Stimulated activated CD8-positive, alpha-beta memory T cell treated with anti-CD3 and anti-CD28 coated beads, Interleukin-4, amount 100 ng/mL, for 1 hour (primary cell): Measurements from ENCODE around the gene FAU.
A peak's percentile ranks its signal among the peaks of the same experiment; 100 is the strongest.
"Not testable (repeated sequence)": the region's sequence is repeated elsewhere in the genome, so short reads cannot be mapped to it uniquely, and the experiment has no call there.

ENCODE experiments used
- DNase-seq, 2 donors: peaks; one replicate each; pipeline ENCODE4 v3.0.0-alpha.2; 2020; ENCODE audit warnings: low read depth in 2 of 2, low spot score in 1 of 2

Gene FAU

DNA sequence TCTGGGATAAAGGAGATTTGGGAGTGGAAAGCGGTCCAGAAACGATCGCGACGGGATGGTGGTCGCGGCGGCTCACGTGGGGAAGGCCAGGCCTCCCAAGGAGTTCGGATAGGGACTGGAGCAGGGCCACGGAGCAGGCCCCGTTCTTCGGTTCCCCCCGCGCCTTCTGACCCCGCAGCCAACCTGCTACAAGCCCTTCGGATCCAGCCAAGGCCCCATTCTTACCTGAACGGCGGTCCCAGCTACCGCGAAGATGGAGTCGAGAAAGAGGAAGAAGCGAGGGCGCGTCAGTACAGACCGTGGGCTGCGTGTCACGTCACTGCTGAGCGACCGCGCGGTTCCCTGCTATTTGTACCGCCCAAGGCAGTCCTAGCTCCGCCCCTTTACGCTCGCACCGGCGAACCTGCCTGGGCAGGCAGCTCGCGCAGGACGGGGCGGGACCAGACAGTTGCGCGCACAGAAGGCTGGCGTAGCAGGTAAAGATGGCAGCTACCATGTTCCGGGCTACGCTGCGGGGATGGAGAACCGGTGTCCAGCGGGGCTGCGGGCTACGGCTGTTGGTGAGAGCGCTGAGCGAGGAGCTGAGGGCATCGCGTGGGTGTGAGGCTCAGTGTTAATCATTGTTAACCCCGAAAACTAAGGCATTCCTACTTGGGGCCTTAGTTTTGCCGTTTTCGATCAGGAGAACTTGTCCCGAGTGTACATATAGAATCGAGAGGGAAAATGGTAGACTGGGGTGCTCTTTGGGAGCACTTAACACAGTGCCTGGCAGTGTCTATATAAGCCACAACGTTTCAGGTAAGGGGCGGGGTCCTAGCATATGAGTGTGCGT lies at the start of gene FAU, which contains the start of gene MRPL49:
FAU (minus strand) TSS at position 270 of the 832 bp plus-strand sequence. CDS start 321 bp downstream, outside the sequence.
MRPL49 (plus strand) TSS at position 457 of the 832 bp plus-strand sequence; CDS start at position 483, 26 bp downstream.
- DNase-seq: peak; percentile 96 to 98

DNA sequence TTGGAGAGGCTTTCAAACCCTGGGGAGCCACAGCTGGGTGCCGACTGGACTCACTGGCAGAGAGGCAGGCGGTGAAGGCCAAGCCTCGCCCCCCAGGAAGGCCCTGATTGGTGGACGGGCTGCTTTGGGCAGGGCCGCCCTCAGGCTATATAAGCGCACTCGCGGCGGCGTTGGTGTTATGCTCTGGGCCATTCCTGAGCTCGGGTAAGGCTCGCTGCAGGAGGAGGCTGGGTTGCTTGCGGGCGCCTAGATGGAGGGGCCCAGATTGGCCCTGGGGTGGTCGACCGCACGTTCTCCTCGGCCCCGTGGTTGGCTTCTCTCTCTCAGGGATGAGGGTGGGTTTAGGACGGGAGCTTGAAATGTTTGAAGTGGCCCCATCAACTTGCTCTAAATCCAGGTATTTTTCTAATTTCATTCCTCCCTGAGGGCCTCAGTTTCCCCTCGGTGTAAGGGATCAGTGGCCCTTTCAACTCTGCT lies 48.2 kb upstream of the FAU start, which contains the start of gene SPDYC:
SPDYC (plus strand) TSS at position 176 of the 477 bp plus-strand sequence. CDS start 1,125 bp downstream, outside the sequence.
- no peak for DNase-seq

DNA sequence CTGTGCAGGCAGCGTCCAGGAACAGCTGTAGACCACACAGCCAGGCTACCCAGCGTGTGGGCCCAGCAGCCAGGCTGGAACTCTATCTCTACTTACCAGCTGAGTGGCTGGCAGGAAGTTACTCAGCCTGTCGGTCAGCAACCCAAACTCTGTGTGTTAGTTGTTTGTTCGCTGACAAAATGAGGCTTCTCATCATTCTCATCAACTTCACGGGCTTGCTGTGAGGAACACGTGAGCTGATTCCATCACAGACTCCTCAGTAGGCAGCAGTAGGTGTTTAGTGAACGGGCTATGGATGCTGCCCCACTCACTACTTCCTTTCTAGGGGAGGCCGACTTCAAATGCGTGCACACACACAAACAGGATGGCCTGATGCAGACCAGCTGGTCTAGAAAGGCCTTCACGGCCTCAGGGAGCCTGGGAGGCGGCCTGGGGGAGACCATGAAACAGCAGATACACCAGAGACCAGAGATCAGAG lies 47.3 kb upstream of the FAU start:
- DNase-seq: no peak

DNA sequence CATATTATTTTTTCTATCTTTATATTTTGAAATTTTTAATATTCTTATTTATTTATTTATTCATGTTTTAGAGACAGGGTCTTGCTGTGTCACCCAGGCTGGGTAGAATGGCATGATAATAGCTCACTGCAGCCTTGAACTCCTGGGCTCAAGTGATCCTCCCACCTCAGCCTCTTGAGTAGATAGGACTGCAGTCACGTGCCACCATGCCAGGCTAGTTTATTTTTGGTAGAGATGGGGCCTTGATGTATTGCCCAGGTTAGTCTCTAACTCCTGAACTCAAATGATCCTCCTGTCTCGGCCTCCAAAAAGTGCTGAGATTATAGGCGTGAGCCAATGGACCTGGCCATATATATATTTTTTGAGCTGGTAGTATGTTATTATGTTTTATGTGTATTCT lies 45.7 kb upstream of the FAU start:
- DNase-seq: no peak

DNA sequence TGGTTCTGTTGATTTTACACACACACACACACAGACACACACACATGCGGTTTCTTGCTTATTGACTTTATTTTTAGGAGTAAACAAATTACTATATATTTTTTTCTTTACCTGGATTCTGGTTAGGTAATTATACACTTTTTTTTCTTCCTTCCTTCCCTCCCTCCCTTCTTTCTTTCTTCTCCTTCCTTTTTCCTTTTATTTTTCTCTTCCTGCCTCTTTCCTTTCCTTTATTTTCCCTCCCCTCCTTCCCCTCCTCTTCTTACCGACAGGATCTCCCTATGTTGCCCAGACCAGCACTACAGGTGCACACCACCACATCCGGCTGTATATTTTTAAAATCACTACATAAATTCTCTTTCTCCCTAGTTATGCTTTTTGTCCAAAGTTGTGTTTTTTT lies 45.0 kb upstream of the FAU start:
- DNase-seq: no peak

DNA sequence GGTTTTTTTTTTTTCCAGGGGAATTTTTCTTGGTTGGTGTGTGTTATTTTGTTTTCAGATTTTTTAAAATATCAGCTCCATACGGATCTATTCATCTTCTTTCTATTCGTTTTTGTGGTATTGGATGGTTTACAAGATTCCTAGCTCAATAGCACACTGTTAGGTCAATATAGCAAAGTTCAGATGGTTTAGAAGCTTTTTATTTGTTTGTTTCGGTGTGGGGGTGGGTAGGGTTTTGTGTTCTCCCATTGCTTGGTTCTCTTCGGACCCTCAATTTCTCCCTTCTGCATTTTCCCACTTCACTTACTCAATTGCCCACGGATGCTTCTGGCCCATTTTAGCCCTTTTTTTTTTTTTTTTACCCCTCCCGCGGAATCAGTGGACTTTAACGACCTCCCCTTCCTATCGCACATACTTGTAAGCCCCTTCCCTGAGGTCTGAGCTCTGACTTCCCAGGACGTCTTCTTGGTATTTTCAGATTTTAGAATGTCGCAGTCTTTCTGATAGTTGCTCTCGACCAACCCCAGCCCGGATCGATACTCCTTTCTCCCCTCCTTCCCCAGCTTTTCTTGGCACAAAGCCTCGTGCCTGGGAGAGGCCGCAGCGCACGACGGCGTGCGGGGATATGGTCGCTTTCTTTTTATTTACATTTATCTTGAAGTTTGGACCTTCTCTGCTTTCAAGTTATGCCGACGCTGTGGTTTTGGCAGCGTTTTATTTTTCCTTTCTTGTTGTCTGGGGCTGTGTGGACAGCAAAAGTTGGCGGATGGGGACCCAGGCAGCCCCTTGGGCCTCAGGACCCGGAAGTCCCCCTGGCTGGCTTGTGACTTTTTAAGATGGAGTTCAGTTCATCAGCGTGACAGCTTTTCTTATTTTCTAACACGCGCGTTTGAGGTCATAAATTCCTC lies 43.7 kb upstream of the FAU start:
- DNase-seq: no peak

DNA sequence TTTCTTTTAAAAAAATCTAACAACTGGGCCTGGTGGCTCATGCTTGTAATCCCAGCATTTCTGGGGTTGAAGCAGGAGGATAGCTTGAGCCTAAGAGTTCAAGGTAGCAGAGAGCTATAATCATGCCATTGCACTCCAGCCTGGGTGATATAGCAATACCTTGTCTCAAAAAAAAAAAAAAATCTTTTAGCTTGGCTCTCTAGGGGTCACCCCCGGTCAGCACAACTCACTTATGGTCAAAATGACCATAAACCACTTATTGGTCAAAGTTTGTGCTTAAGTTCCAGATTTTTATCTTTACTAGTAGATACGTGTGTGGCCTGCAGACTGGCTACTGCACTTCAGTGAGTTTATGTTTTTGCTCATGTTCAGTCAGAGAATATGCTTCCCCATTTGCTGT lies 41.8 kb upstream of the FAU start:
- no peak for DNase-seq

DNA sequence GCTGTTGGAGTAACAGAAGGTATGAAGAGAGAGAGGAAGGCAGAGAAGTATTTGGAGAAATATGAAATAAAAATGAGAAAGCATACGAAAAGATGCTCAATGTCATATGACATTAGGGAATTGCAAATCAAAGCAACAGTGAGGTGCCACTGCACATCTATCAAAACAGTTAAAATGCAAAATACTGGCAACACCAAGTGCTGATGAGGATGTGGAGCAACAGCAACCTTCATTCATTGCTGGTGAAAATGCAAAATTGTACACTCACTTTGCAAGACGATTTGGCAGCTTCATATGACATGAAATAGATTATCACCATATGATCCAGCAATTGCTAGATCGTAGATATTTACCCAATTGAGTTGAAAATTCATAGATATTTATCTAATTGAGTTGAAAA lies 38.7 kb upstream of the FAU start:
- DNase-seq: no peak

DNA sequence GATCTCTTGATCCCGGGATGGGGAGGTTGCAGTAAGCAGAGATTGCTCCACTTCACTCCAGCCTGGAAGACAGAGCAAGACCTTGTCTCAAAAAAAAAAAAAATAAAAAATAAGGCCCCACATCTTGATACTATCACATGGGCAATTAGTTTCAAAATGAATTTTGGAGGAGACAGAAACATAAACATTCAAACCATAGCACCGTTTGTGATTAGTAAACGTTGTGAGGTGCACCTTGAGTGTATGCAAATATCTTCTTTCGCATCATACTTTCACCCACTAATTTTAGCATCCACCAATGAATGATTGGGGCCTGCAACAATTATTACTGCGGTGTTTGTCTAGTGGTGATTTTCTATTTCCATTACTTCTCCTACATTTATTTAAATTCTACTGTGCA lies 37.1 kb upstream of the FAU start:
- no peak for DNase-seq

DNA sequence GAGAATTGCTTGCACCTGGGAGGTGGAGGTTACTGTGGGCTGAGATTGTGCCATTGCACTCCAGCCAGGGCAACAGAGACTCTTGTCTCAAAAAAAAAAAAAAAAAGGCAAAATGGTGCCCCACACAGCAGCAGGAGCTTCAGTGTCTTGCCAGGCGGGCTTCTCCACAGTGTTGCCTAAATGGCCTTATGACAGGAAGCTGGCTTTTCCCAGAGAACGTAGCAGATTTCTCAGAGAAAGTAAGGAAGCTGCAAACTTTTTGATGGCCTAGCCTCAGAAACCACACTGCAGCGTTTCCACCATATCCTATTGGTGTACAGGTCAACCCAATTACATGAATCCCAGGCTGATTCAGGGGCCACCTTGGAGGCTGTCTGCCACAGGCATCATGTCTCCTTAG lies 35.4 kb upstream of the FAU start:
- DNase-seq: no peak

DNA sequence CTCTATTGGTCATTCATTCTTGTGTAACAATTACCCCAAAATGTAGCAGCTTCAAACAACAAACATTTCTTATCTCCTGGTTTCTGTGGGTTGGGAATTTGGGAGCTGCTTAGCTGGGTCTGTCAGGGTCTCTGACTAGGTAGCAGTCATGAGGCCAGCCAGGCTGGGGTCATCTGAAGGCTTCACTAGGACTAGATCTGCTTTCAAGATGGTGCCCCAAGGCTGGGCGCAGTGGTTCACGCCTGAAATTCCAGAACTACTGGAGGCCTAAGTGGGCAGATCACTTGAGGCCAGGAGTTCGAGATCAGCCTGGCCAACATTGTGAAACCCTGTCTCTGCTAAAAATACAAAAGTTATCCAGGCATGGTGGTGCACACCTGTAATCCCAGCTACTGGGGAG lies 35.0 kb upstream of the FAU start:
- no peak for DNase-seq

DNA sequence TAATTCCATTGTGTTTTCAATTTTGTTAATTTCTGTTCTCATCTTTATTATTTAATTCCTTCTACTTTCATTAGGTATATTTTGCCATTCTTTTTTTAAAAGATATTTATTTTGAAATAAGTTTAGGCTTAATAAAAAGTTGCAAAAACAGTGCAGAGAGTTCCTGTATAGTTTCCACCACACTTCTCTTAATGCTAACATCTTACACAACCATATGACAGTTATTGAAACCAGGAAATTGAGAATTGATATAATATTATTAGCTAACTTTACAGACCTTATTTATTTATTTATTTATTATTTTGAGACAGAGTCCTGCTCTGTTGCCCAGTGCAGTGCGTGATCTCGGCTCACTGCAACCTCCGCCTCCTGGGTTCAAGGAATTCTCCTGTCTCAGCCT lies 34.3 kb upstream of the FAU start:
- DNase-seq: no peak

DNA sequence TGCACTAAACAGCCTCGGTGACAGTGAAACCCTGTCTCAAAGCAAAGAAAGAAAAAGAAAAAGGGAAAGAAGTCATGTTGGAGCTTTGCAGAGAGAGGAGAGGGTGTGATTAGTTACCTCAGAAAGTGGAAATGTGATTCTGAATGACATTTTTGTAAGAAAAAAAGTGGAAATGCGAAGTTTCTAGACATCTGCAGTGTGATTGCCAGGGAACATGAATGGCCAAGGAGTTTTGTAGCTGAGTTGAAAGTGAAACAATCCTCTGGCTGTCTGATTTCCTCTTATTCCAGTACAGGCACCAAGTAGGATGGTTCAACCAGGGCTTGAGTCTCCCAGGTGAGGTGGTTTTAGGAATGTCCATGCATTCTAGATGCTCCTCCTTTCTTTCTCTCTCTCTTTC lies 30.2 kb upstream of the FAU start:
- DNase-seq: no peak

DNA sequence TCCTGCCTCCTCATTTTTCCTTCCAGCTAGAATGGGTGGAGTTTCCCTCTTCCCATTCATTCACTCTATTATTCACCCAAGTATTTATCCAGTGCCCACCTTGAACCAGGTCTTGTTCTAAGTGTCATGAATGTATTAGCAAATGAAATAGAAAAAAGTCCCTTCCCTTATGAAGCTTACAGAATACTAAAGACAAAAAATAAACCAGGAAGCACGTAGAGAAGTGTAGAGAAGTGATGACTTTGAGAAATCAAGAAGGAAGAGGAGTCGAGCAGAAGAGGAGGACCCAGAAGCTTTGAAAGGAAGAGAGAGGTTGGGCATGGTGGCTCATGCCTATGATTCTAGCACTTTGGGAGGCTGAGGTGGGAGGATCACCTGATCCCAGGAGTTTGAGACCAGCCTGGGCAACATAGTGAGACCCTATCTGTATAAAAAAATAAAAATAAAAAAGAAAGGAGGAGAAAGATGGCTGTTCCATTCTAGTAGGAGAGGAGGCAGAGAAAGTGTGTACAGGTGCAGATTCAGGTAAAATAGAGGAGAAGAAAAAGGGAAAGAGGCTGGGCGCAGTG lies 29.5 kb upstream of the FAU start:
- no peak for DNase-seq

DNA sequence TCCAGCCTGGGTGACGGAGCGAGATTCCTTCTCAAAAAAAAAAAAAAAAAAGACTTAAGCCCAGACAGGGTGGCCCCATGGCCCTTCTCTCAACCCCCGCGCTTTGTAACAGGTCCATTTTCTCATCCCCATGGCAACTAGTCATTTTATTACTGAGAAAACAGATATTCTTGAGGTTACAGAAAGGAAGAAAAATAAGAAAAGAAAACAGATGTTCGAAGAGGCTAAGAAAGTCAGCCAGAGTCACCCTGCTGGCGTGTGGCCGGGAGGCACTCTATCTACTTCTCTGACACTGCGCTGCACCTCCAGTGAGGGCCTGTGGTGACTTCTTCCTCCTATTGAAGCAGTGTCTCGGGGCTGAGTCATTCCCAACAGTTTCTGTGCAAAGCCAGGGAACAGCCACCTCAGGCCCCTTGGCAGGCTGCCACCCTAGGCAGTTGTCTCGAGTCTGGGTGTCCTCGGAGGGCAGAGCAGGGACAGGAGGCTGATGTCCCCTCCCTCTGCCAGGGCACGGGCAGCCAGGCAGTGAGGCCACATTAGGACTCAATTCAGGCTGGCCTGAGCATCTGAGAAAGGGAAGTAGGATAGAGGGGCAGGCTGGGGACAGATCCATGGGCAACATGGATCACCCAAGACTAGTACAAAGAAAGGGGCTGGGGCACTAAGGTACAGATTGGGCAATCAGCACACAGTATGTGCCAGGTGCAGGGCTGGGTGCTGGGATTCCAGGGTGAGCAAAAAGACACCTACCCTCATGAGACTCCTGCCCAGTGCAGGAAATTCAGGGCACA lies 28.8 kb upstream of the FAU start:
- DNase-seq: no peak

DNA sequence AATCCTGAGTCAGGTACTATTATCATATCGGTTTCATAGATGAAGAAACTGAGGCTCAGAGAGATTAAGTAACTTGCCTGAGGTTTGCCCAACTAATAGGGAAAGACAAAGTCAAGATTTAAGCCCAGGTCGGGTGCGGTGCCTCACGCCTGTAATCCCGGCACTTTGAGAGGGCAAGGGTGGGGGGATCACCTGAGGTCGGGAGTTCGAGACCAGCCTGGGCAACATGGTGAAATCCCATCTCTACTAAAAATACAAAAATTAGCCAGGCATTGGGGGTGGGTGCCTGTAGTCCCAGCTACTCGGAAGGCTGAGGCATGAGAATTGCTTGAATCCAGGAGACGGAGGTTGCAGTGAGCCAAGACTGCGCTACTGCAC lies 28.2 kb upstream of the FAU start:
- not testable (repeated sequence) for DNase-seq

DNA sequence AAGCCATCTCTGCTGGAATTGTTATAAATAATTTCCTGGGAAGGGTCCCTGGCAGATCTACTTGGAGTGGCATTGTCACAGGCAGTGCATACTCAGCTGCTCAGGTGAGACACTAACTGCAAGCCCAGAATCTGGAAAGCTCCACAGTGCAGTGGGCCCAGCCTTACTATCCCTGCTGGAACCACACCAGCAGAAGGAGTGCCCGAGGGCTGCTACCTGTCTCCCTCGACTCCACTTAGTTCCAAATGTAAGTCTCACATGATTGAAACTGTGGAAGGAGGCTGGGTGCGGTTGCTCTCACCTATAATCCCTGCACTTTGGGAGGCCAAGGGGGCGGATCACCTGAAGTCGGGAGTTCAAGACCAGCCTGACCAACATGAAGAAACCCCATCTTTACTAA lies 26.7 kb upstream of the FAU start:
- DNase-seq: no peak

DNA sequence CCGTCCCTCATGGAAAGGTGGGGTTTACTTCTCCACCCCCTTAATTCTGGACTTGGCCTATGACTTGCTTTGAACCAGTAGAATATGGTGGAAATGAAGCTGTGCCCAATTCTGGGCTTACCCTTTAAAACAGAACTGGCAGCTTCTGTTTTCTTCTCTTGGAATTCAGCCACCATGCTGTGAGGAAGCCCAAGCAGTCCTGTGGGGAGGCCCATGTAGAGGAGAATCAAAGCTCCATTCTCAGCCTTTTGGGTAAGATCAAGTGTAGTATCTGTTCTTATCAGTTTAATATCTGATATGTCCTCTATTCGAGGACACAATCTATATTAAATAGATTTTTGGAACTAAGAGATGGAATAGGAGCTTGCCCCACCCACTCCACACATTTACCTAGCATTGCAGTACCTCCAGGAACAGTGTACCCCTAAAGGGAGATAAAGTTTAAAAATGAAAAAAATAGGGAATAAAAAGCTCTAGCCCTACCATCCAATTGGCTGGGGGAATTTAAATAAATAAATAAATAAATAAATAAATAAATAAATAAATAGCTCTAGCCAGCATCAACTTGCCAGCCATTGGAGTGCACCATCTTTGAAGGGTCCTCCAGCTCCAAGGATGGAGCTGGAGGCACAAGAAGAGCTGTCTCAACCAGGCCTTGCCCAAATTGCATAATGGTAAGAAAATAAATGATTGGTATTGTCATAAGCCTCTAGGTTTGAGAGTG lies 25.6 kb upstream of the FAU start:
- no peak for DNase-seq

DNA sequence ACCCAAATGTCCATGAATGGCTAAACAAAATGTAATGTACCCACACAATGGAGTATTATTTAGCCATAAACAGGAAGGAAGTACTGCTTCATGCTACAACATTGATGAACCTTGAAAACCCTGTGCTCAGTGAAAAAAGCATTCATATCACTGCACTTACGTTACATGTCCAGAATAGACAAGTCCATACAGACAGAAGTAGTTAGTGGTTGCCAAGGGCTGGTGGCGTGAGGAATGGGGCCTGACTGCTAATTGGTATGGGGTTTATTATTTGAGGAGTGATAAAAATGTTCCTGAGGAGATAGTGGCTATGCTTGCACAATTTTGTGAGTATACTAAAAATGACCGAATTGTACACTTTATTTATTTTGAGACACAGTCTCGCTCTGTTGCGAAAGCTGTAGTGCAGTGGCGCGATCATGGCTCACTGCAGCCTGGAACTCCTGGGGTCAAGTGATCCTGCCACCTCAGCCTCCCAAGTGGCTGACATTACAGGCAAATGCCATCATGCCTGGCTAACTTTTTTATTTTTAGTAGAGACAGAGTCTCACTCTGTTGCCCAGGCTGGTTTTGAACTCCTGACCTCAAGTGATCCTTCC lies 20.1 kb upstream of the FAU start:
- DNase-seq: no peak
